Measurements from ENCODE around the gene GPC4. TPM values are rescaled to one million over a fixed set of nuclear protein-coding genes. Genes with fewer than 3 reads are reported as not detected.

GPC4 gene
- total RNA-seq, 1 experiment from 2014 or later = 2.5 TPM

DNA sequence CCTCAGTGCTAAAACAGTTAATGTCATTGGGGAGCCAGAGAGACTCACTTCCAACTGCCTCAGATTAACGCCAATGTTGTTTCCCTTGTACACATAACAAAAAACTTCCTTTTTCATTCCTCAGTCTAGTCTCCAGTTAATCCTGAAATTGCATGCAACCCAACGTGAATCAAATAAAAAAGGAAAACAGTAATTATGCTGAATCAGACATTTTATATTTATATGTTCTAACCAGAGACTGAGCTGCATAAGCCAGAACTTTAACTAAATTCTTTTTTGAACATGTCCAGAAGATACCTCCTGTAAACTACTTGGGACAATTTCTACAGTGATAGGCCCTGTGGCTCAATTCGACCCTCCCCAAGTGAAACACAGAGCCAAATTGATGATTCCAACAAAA is 4.7 kb downstream of the GPC4 start:
- DNase-seq (ENCODE audit: low read depth) = no peak

DNA sequence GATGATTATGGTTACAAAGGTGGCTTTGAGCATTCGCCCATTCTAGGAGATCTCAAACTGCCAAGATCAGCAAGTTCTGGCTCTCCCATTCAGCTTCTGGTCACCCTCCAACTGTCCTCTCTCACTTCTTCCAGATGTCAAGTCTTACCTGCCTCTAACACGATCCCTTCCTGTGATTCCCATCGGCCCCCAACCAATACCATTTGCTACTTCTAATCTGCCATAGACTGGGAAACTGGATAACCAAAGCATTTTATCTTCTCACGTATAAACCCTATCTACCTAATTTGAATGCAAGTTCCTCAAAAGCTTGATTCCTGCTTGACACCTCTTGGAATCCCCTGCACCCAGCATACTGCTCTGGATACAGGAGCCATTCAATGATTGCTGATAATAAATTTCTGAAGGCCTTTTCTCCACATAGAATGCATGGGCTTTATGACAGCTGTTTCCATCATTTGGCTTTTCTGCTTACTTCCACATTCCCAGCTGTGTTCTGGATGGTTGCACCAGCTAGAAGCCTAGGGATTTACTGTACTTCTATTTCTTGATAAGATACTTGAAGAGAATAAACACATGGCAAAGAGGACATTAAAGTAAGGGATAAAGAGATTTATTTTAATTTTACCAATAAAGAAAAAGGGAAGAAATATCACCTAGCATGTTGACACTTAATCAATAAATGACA is 9.6 kb downstream of the GPC4 start:
- DNase-seq (ENCODE audit: low read depth) = no peak

DNA sequence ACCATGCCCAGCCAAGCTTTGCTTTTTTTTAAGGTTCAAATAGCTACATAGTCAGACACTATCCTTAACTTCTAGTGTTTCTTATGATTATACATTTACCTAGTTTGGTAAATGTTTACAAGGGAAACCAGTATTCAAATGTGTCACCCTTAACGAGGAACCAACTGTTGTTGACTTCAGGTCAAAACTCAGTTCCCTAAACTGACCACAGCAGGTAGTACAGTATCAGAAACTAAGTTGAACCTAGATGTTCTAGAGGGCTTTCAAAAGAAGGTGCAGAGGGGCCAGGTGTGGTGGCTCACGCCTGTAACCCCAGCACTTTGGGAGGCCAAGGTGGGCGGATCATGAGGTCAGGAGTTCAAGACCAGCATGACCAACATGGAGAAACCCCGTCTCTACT is 11.3 kb downstream of the GPC4 start:
- no peak for DNase-seq (ENCODE audit: low read depth)

DNA sequence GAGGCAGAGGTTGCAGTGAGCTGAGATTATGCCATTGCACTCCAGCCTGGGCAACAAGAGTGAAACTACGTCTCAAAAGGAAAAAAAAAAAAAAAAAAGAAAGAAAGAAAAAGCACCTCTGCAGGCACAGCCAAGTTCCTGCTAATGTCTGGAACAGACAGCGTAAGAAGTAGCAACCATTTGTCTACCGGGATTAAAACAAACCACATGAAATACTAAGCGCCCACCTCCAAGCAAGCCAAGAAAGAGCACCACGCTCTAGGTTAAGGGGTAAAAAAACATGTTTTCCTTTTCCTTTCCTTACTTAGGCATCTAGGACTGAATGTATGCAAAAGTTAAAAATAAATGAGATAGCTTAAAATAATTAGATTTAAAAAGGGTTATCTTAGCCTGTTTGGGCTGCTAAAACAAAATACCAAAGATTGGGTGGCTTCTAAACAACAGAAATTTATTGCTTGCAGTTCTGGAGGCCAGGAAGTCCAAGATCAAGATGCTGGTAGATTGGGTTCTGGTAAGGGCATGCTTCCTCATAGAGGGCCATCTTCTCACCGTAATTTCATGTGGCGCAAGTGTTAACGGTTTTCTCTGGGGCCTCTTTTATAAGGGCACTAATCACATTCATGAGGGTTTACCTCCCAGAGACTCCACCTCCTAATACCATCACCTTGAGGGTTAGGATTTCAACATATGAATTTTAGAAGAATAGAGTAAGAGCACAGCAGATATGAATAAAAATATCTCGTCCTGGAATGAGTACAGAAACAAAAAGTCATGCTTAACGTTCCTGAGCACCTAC is 12.3 kb downstream of the GPC4 start:
- DNase-seq (ENCODE audit: low read depth) = no peak

DNA sequence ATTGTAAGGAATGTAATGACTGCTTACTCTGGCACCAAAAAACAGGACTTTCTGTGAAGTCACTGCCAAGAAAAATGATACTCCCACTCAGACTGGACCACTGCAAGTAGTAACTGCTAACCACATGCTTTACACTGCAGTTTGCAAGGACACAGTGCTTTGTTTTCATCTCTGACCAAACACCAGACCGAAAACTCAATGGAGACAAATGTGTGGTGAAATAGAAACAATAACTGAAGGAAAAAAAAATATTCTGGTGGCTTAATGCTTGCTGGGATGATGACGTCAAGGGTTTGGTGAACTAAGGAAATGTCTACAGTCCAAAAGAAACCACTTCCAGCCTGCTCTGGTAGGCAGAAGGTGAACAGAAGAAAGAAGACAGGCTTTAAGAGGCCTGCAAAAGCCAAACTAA is 13.2 kb downstream of the GPC4 start:
- peak; percentile 70 for DNase-seq (ENCODE audit: low read depth)

DNA sequence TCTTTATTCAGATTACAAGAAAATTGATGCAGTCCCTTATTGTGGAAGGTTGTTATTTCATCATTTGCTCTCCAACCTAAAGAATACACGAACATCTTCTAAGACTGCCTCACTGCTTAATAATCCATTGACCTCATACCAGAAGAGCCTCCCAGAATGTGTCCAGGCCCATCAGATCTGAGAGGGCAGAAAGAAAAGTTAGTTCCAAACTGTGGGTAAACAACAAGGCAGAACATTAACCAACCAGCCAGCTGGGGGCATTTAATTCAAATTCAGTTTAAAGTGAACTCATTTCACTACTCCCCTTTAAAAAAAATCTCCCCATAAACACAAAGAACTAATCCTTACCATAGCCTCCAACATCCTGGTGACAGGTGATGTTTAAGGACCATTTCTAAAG is 13.8 kb downstream of the GPC4 start:
- DNase-seq (ENCODE audit: low read depth) = no peak

DNA sequence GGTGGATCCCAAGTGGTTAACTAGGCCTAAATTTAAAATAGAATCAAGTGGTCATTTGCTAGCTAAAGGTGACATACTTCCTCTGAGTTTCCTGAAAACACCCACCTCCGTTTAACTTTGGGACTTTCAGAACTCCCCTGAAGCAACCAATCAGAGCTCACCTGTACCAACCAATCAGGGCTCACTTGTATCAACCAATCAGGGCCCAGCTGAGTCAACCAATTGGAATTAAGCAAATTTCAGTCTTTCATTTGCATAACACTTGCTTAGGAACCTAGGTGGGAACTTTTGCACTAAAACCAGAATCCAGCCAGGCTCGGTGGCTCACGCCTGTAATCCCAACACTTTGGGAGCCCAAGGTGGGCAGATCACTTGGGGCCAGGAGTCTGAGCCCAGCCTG is 15.9 kb downstream of the GPC4 start:
- DNase-seq (ENCODE audit: low read depth) = no peak

DNA sequence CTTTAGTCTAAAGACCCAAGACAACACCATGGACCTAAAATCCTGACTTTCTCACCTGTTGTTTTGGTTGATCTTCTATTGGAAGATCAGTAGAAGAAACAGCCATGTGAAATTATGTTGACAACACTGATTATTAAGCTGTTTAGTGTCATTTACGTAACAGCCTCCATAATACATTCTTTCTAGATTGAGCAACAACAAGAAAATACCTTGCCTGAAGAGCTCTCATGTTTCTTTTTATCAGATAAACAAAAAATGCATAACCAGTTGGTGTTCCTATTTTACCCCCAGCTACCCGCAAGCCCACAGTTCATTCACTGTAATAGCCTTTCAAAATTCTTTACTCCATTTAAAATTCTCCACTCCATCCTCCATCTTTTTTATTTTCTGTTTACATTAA is 20.5 kb downstream of the GPC4 start:
- no peak for DNase-seq (ENCODE audit: low read depth)

DNA sequence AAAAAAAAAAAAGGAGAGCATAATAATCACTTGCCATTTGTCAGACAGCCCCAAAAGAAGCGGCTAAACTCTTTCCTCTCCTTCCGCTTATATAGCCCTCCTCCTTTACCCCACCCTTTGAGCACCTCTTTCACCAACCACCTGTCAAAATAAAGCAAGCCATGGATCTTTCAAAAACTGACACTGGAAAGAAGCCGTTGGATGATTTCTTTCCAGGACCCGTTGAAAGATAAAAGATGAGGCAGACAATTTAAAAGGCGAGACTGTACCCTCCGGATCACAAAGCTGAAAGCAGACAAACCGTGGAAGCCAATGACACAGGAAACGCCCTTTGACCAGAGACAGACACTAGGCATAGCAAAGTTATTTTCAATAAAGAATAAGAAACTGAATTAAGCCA is 22.6 kb downstream of the GPC4 start:
- DNase-seq (ENCODE audit: low read depth) = no peak

DNA sequence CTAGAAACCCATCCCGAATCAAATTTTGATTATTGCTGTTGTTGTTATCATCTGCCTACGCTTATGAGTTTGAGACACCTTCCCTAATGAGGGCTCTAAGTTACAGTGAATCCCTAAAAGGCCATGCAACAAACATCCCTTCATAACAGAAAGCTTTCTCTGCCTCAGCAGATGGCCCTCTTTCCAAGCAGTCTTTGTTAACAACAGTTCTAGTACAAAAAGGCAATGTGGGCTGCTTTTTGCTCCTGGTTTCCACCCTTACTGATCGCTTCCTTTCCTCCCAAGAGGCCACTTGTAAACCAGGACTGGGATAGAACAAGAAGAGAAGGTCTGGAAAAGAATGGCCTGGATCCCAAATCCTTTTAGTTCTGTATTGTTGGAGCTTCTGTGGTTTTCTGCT is 24.2 kb downstream of the GPC4 start:
- no peak for DNase-seq (ENCODE audit: low read depth)

DNA sequence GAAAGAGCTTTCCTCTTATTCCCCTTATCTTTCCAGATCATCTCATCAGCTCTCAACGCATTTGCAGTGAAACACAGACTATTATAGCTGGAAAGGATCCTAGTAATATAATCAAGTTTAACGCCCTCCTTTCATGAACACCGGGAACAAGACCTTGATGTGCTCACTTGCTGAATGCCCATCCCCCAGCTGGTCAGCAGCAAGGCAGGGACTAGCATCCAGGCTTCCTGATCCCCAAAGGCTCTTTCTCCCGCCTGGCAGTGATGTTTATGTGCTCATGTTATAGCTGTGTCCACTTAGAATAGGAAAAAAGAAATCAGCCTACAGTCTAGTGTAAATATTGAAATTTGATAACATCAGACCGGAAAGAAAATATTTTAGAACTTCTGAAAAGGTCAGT is 24.6 kb downstream of the GPC4 start:
- DNase-seq (ENCODE audit: low read depth) = no peak

DNA sequence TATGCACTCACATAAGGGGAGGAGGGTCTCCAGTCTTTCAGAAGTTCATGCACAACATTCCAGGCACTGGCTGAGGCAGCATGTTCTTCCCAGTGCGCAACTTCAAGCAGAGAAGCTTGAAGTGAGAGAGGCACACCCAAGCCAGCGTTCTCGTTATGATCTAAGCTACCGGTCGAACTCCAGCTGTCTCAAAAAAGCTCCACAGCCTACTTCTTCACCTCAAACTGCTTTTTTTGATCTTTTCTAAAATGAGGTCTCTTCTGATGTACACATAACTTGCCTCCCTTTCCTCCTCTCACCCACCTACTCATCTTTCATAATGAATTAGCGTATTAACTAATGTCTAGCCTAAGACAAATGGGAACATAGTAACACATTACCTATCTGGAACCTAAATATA is 25.3 kb downstream of the GPC4 start:
- DNase-seq (ENCODE audit: low read depth) = no peak

DNA sequence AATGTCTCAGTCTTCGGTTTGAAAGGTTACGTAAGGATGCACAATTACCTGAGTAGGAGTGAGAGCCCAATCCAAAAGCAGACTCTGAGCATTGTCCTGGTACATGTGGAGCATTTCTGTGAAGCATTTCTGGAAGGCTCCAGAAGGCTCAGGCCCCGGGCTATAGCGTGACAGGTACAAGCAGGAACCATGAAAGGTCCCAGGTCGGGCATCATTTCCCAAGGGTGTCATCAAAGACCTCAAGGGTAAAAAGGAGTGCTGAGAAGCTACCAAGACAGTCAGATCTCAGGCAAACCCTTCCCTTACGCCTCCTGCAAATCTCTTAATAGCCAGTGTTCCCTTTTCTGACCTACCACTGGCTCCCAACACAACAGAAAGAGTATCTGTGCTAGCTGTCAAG is 30.8 kb downstream of the GPC4 start:
- no peak for DNase-seq (ENCODE audit: low read depth)

DNA sequence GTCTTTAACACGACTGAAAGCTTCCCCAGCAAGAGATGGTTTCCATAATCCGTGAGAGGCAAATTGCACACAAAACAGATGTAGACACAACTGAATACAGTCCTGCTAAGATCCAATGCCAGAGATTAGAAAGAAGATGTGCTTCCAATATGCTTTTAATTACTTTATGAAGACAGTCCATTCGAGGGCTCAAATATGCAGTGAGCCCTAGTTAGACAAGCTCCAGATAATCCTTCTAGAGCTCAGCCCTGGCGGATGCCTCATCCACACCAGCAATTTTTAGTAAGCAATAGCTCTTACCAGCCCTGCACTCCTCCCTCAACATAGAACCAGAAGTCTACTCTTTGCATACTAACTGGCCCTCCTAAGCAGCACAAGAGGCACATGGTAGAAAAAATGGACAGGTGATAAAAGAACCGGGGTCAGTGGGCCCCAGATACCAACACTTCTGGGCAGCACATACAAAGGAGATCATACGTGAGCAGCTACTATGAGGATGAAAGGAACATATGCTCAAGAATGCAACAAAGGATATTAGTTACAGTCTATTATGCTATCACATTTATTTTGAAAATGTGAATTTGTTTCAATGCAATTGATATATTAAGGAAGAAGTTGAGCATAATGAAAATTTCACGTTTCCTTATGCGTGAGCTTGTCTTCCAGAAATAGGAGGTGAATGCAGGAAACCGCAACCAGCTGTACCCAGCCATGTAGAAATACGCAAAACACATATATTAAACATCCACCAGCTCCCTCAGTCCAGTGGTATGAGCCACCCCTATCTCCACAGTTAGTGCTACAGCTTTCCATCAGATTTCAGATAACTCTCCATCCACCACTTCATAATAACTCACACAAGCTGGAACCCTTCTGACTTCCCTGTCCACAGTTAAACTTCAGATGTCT is 34.3 kb downstream of the GPC4 start:
- no peak for DNase-seq (ENCODE audit: low read depth)

DNA sequence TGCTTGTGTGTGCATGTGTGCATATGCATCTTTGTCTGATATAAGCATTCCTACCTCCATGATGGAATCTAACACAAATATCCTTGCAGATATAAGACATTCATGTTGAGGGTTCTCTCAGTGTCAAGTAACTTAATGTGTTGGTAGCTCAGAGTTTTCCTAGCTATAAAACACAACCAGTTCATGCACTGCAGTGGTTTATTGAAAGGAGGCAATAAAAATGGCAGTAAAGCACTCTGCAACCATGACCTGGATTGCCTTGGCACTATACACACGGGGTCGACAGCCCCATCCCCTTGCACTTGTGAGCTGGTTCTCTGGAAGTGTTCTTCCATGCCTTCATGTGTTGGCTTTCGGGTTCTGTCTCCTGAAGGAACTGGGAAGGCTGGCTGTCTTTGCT is 38.9 kb downstream of the GPC4 start:
- DNase-seq (ENCODE audit: low read depth) = no peak

DNA sequence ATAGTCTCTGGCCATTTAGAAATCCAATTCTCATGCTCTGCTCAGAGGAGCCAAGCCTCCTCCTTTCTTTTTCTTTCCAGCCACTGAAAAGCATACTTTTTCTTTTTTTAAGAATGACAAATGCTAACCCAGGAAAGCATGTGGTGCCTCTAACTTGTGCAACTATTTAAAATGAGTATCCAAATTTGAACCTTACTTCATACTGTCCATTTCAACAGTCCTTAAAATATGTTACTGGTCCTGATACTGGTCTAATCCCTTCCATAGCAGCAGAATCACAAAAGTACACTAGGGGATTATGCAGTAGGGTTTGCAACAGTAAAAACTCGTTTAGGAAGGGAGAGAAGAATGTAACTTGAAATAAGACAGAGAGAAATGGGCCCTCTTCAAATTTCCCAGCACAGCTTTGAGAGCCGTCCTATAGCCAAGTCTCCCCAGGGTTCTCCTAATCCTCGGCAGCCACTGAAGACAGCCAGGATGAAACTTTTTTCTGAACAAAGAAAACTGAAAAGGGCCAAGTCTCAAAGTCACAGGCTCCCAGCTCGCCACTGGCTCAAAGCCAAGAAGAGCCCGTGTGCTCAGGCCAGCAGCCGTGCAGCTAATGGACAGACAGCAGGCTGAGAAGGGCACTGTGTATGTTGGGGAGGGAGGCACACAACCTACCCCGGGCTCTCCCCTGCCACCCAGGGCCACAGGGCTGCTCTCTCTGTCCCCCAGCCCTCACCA is 39.5 kb downstream of the GPC4 start:
- DNase-seq (ENCODE audit: low read depth) = no peak

DNA sequence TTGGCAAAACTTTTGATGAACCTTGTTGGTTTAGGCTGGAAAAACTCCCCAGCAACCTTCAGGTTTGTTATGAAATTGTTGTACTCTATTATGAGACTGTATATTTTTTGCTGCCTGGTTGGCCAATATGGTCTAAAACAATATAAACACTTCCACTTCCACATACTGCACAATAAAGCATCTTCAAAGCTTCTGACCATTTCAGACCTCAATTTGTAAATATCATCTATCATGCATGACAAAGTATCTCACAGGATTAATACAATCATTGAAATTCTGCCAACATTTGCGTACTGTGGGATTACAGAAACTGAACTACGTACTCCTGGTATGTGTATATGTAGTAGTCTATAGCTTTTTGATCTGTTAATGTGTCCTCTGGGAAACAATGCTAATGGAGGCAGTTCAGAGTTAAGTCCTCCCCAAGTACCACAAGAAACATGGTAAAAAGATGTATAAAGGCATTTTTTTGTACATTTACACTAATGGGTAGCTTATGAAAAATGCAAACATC is 40.4 kb downstream of the GPC4 start:
- DNase-seq (ENCODE audit: low read depth) = no peak

DNA sequence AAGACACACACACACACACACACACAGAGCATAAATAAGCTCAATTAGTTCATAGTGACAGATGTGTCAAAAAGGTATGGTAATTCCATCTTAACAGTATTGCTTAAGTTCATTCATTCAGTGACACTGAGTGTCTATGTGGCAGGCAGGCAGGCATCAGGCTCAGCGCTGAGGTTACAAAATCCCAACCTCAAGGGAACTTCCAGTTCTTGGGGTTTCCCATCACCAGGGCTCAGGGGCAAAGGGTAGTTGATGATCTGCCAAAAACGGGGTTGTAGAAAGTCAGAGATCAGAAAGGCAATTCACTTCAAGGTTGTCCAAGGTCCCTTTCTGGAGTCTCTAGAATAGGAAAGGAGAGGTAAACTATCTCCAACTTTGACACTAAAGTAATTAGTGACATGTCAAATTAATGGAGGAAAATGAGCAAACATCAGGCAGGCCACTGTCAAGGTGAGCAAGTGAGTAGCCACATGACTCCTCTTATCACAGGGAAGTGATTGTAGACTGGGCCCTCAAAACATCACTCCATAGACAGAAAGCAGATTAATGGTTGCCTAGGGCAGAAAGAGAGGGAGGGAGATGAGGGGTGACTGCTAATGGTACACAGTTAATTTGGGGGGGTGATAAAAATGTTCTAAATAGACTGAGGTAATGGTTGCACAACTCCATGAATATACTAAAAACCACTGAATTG is 41.8 kb downstream of the GPC4 start:
- DNase-seq (ENCODE audit: low read depth) = no peak

DNA sequence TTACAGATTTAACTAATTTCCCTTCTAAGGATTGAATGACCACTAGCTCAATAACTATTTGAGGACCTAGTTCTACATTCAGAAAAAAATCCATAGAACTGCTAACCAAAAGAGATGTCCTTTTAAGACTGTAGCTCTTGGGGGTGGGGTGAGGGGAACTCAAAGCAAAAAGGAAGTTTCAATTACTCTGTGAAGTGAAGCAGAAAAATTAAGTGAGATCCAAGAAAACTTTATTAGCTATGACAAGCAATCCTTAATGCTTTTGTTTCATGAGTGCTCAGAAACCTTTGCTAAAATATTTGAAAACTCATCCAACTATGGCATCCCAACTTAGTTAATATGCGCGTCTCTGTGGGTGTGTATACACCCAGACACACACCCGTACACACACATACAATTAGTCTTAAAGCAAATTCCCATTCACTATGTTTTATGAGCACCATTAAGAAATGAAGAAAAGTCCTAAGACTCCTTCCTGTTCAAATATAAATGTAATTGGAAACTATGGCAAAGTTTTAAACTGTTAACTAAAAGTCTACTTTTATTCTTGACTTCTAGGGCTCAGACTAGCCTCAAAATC is 44.5 kb downstream of the GPC4 start:
- DNase-seq (ENCODE audit: low read depth) = no peak

DNA sequence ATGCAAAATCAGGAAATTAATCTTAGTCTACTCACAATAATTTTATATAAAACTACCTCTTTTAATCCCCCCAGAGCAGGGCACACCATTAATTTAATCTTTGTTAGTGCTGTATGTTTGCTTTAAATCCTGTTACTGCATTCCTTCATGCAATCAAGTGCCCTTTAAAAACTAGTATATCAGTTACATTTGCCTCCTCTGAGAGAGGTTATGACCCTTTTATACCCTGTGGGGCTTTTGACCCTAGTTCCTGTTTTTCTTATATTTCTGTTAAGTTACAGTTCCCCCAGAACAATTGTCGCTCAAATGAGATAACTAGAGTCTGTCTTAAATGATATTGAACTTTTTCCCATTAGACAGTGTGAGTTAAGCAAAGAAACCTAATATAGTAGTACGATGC is 46.2 kb downstream of the GPC4 start:
- DNase-seq (ENCODE audit: low read depth) = no peak

DNA sequence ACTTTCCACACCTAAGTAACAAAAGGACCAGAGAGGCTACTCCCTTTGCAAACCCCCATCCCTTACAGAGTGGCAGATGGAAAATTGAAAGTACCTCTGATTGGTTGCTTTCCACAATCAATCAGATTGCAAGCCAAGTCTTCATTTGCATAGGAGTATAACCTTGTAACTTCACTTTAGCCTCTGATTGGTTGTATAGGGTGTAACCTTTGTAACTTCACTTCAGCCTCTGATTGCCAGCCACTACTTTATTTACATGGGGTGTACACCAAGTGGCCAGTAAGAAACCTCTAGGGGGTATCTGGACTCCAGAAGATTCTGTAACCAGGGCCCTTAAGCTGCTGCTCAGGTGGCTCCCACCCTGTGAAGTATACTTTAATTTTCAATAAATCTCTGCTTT is 48.6 kb downstream of the GPC4 start:
- DNase-seq (ENCODE audit: low read depth) = no peak
